ENCODE data around the gene MBP. TPM values are rescaled to one million over a fixed set of nuclear protein-coding genes. Genes with fewer than 3 reads are reported as not detected.
"Not testable (repeated sequence)": the region's sequence is repeated elsewhere in the genome, so short reads cannot be mapped to it uniquely, and the experiment has no call there.

Gene MBP
- total RNA-seq, 4 donors from 2014 or later: 40.9 to 67.7 (median 51.8) TPM

GRCh38 chr18:77022556-77022955, 110.0 kb downstream of the MBP start:
- TF ChIP-seq POLR2A (IDR thresholded peaks at IDR 0.05): no peak
- TF ChIP-seq, protein P1, sequence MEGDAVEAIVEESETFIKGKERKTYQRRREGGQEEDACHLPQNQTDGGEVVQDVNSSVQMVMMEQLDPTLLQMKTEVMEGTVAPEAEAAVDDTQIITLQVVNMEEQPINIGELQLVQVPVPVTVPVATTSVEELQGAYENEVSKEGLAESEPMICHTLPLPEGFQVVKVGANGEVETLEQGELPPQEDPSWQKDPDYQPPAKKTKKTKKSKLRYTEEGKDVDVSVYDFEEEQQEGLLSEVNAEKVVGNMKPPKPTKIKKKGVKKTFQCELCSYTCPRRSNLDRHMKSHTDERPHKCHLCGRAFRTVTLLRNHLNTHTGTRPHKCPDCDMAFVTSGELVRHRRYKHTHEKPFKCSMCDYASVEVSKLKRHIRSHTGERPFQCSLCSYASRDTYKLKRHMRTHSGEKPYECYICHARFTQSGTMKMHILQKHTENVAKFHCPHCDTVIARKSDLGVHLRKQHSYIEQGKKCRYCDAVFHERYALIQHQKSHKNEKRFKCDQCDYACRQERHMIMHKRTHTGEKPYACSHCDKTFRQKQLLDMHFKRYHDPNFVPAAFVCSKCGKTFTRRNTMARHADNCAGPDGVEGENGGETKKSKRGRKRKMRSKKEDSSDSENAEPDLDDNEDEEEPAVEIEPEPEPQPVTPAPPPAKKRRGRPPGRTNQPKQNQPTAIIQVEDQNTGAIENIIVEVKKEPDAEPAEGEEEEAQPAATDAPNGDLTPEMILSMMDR (IDR thresholded peaks at IDR 0.05): no peak
- Histone ChIP-seq H3K27ac (no peak overlapping the region), H3K36me3 (peaks cover 0 to 21% (median 0%) of the 10 kb centered on the region in 3 donors), H3K27me3 (no peaks in the 10 kb centered on the region), H3K9me3 (no peaks in the 10 kb centered on the region), H3K4me1 (no peaks in the 10 kb centered on the region), H3K4me3 (no peak overlapping the region)
- DNase-seq: no peak

DNA sequence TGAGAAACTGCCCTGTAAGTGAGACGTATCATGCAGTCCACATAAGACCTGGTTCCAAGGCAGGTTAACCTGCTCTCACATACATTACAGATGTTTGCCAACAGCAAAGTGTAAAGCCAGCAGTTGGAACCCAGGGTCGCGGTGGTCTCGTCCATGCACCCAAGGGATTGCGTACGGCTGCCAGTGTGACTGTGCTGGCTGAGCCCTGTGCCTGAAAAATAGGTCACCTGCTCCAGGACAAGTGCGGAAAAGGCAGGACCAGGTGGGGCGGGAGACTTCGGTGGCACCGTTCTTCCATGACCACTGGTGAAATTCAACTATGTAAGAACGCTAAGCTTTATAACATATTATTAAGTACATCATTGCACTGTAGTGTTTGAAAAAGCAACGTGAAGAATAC, 110.5 kb downstream of the MBP start:
- Histone ChIP-seq H3K4me3 (no peak overlapping the region), H3K27ac (no peak overlapping the region), H3K4me1 (no peaks in the 10 kb centered on the region), H3K36me3 (peaks cover 0 to 22% (median 0%) of the 10 kb centered on the region in 3 donors), H3K27me3 (no peaks in the 10 kb centered on the region), H3K9me3 (no peaks in the 10 kb centered on the region)
- TF ChIP-seq POLR2A (IDR thresholded peaks at IDR 0.05): no peak
- TF ChIP-seq, protein P1 (IDR thresholded peaks at IDR 0.05): no peak
- DNase-seq: no peak

DNA sequence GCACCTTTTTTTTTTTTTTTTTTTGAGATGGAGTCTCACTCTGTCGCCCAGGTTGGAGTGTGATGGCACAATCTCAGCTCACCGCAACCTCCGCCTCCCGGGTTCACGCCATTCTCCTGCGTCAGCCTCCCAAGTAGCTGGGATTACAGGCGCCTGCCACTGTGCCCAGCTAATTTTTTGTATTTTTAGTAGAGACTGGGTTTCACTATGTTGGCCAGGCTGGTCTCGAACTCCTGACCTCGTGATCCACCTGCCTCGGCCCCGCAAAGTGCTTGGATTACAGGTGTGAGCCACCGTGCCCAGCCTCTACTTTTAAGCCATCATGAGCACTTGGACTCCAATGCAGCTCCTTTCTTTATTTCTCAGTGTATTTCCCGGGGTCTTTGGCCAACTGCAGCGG, 111.1 kb downstream of the MBP start:
- H3K4me1 ChIP-seq, DNase-seq, H3K4me3 ChIP-seq, H3K9me3 ChIP-seq, H3K27me3 ChIP-seq, H3K27ac ChIP-seq: not testable (repeated sequence)
- H3K36me3 ChIP-seq: peaks cover 0 to 28% (median 0%) of the 10 kb centered on the region in 3 donors

- DNase-seq: no peak
- peaks cover 0 to 30% (median 0%) of the 10 kb centered on the region in 3 donors for H3K36me3 ChIP-seq
- TF ChIP-seq, protein P1 (IDR thresholded peaks at IDR 0.05): no peak
- no peak for TF ChIP-seq POLR2A (IDR thresholded peaks at IDR 0.05)
These were observed 111.5 kb downstream of the MBP start for GRCh38 chr18:77021075-77021474.

GRCh38 chr18:77020561-77020960, 112.0 kb downstream of the MBP start:
- DNase-seq: no peak
- TF ChIP-seq, protein P1 (IDR thresholded peaks at IDR 0.05): no peak
- no peak for TF ChIP-seq POLR2A (IDR thresholded peaks at IDR 0.05)
- Histone ChIP-seq H3K9me3 (no peaks in the 10 kb centered on the region), H3K4me3 (no peak overlapping the region), H3K36me3 (peaks cover 0 to 26% (median 0%) of the 10 kb centered on the region in 3 donors), H3K27me3 (no peaks in the 10 kb centered on the region), H3K4me1 (no peaks in the 10 kb centered on the region), H3K27ac (no peak overlapping the region)

More at GRCh38 chr18:77021075-77021474, 111.5 kb downstream of the MBP start:
- Histone ChIP-seq H3K27me3 (no peaks in the 10 kb centered on the region), H3K4me1 (no peaks in the 10 kb centered on the region), H3K4me3 (no peak overlapping the region), H3K9me3 (no peaks in the 10 kb centered on the region), H3K27ac (no peak overlapping the region)

DNA sequence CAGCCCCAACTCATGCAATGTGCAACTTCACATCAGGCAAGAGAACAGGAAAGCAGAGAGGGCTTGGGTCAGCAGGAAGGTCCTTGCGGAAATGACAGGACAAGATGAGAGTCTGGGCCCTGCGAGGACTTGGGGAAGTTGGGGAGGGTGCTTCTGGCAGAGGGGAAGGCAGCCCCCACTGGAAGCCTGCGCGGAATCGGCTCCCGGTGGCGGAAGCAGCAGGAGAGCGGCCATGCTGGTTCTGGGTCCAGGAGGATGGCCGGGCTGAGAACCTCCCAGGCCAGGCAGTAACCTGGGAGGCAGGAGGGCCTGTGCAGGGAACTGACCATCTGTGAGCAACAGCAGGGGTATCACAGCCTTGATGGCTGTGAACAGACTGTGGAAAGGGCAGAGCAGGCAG, 112.9 kb downstream of the MBP start:
- no peaks in the 10 kb centered on the region for H3K27me3 ChIP-seq
- peaks cover 0 to 27% (median 0%) of the 10 kb centered on the region in 3 donors for H3K36me3 ChIP-seq
- no peak for DNase-seq
- H3K27ac ChIP-seq: no peak overlapping the region
- no peaks in the 10 kb centered on the region for H3K9me3 ChIP-seq
- TF ChIP-seq POLR2A (IDR thresholded peaks at IDR 0.05): no peak
- TF ChIP-seq, protein P1 (IDR thresholded peaks at IDR 0.05): no peak
- no peaks in the 10 kb centered on the region for H3K4me1 ChIP-seq
- H3K4me3 ChIP-seq: no peak overlapping the region

DNA sequence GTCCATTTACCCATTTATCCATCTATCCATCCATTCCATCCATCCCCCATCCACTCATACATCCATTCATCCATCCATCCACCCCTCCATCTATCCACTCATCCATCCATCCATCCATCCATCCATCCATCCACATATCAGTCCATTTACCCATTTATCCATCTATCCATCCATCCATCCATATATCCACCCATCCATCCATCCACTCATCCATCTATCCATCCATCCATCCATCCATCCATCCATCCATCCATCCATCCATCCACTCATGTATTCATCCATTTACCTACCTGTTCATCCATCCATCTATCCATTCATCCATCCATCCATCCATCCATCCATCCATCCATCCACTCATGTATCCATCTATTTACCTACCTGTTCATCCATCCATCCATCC, 113.9 kb downstream of the MBP start:
- not testable (repeated sequence) for DNase-seq, H3K4me3 ChIP-seq, H3K4me1 ChIP-seq, H3K27me3 ChIP-seq, H3K27ac ChIP-seq, H3K9me3 ChIP-seq
- peaks cover 0 to 27% (median 0%) of the 10 kb centered on the region in 3 donors for H3K36me3 ChIP-seq
